Left lobe of liver (tissue), 2 donors: ENCODE measurements around the gene C19orf85. TPM values are rescaled to one million over a fixed set of nuclear protein-coding genes. Genes with fewer than 3 reads are reported as not detected.
"Not testable (repeated sequence)": the region's sequence is repeated elsewhere in the genome, so short reads cannot be mapped to it uniquely, and the experiment has no call there.

ENCODE experiments used
- ATAC-seq: fragments of 200-7000 bp; cut with Tn5 transposase; one replicate; pipeline ENCODE4 v1.9.1; 2020; ENCODE audit warnings: mild to moderate bottlenecking, moderate library complexity
- DNase-seq: peaks from one replicate; pipeline ENCODE4 v3.0.0-alpha.2; 2020; ENCODE audit warnings: low spot score
- total RNA-seq: library from RNA; stranded (reverse); gene quantifications from one replicate; pipeline ENCODE4 v1.2.1, GENCODE V29; 2021
- donor health status: DM: no; HTN: no; CAD: no; lungs with moderate emphysema.
- donor health status: DM: no; HTN: yes; CAD: no.

C19orf85 gene
- total RNA-seq, 1 donor from 2014 or later, result not detected

DNA sequence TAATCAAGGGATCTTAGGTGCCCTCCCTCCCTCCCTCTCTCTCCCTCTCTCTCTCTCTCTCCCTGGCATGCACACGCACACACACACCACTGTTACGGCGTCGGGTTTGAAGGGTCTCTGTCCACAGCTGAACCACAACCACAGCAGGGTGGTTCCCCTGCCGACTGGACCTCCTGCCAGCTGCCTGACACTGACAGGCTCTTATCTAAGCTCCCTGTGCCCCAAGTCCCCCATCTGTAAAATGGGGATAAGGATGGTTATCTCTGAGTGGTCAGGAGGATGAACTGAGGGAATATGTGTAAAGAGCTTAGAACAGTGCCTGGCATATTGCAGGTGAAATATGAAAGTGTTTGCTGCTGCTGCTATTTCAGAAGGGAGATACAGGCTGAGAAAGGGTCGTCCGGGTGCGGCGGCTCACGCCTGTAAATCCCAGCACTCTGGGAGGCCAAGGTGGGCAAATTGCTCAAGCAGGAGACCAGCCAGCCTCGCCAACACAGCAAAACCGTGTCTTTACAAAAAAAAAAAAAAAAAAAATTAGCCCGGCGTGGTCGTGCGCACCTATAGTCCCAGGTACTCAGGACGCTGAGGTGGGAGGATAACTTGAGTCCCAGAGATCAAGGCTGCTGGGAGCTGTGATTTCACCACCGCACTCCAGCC lies 20.6 kb downstream of the C19orf85 start:
- DNase-seq, result no peak
- ATAC-seq, result no peak

DNA sequence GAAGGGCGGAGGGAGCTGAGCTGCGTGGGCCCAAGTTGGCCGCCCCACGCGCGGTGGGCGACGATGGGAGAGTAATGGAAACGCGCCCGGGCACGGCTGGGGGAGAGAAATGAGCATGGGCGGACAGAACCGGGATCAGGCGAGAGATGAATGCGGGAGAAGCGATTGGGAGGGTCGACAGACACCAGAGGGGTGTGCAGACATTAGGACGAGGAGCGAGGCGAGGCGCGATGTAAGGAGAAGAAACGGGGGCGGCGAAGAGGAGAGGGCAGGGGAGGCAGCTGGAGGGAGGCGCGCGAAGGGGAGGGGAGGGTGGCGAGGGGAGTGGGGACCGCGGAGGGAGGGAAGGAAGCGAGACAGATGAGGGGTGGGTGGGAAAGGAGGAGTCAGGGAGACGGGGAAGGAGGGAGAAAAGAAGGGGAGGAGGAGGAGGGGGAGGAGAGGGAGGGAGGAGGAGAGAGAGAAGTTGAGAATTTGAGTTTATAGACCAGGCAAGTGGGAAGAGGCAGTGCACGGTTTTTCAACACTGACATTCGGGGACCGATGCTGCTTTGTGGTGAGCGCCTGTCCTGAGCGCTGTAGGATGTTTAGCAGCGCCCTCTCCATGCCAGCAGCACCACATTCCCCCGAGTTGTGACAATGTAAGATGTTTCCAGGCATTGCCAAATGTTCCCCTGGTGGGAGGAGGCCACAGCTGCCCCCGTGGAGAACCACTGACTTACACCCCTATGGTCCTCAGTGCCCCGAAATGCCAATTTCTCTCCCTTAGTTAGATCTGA lies 21.3 kb downstream of the C19orf85 start, which contains the start of gene SHISA7:
Gene SHISA7 (minus strand): TSS at position 256 of the 779 bp plus-strand sequence. CDS start 437 bp downstream, outside the sequence.
- DNase-seq, result no peak
- no peak for ATAC-seq

DNA sequence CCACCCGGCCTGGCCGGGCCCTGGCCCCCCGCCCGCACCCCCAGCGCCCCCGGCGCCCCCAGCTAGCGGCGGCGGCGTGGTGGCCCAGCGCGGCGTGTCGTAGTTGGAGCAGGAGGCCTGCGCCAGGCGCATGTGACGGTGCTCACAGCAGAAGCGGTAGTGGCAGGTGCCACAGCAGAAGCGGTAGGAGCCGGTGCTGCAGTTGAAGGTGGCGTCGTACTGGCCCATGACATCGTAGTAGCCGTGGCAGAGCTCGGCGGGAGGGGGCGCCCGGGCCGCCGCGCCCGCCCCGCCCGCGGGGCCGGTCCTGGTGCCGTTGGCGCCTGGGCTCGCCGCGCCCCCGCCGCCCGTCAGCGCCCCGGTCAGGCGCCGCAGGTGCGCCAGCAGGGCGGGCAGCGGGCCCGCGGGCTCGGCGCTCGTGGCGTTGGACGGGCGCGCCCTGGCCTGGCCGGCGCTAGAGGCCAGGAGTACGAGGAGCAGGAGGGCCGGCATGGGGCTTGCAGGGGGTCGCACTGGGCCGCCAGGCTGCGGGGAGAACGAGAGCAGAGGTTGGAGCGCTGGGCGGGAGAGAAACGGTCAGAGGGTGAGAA lies 22.1 kb downstream of the C19orf85 start:
- no peak for DNase-seq
- peak; percentile 17 for ATAC-seq

DNA sequence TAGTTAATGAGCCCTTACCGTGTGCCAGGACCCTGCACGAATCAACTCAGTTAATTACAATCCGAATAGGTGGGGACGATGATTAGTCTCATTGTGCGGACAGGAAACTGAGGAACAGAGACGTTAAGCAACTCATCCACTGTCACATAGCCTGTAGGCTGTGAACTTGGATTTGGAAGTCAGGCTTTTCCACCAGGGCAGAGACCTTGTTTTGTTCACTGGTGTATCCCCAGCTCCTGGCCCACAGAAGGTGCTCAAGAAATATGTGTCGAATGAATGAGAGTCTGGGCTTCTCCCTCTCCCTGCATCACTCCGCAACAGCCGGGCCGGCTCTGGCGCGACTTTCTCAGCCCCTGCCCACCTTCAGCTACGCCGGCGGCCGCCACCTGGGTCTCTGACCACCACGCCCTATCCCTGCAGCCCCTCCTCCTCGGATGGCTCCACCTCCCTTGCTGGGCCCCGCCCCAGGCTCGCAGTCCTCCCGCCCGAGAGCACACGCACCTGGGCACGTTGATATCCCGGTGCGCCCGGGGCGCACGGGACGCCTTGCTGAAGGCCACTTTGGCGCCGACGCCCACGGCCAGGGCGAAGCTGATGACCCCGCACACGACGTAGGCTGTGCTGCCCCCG lies 22.7 kb downstream of the C19orf85 start:
- no peak for DNase-seq
- ATAC-seq, result no peak

DNA sequence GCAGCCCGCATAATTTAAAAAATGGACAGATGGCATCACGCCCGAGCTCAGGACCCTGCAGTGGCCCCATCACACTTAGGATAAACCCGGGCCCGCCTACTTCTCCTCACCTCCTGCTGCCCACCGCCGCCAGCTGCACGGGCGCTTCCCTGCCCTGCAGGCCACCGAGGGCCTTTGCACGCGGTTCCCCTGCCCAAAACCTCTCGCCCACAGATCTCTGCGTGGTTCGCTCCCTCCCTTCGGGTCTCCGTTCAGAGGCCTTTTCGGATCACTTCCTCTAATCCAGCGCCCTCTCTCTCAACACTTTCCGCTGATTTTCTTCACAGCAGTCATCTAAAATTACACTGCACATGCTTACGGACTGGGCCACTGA lies 23.2 kb downstream of the C19orf85 start:
- ATAC-seq (no peak), DNase-seq (no peak)

DNA sequence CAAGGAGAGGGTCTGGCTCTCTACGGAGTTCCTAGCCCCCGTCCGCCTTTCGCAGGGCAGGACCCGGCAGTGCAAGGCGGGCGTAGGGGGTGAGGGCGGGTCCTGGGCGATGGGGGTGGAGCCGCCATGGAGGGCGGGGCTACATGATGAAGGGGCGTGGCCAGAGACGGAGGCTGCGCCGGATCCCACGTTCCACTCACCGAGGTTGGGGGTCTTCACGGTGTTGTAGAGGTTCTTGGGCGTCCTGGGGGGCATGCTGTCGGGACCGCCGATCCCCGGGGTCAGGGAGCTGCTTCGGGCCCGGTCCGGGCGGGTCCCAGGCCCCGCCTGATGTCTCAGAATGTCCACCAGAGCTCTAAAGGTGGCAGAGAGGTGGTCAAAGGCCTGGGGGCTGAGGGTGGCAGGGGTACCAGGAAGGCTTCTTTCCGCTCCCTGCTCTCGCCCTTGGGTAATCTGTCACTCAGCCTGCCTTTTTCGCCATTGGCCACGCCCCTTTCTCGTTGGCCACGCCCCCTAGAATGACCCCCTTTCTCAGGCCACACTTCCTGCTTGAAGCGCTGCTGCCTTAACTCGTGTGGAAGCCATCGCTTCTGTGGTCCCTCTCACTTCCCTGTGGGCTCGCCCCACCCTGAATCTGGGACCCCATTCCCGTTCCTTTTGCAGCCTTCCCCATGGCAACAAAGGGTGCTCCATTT lies 24.0 kb downstream of the C19orf85 start:
- DNase-seq (no peak), ATAC-seq (no peak)

DNA sequence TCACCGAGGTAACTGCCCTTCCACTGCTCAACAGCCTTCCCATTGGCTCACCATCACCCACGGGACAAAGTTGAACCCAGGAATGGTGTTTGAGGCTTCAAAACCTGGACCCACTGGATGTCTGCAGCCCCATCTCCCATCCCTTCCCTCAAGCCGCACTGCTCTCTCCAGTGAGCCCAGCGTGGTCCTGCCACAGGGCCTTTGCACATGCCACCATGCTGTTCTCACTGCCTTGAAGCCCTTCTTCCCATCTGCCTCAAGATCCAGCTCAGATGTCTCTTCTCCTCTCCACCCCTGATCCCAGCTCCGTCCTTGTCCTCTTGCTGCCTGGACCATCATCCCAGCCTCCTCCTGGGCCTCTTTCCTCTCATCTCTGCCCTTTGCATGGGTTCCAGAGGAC lies 25.5 kb downstream of the C19orf85 start:
- no peak for ATAC-seq
- DNase-seq, result no peak

DNA sequence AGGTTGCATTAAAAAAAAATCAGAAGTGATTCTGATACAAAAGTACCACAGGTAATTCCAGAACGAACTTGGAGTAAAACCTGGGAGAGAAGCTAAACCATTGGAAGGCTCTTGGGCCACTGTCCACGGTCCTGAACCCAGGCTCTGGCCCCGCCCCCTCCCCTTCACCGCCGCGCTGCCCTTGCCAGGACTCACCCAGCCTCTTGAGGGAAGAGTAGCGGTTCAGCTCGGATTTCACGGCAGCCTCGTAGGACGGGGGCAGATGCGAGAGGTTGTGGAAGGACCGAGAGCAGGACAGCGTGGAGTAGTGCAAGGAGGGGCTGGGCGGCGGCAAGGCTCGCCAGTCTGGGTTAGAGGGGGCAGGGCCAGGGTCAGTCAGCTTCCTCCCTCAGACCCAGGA lies 27.1 kb downstream of the C19orf85 start:
- peak; percentile 90 for ATAC-seq
- DNase-seq, result peak; percentile 52

DNA sequence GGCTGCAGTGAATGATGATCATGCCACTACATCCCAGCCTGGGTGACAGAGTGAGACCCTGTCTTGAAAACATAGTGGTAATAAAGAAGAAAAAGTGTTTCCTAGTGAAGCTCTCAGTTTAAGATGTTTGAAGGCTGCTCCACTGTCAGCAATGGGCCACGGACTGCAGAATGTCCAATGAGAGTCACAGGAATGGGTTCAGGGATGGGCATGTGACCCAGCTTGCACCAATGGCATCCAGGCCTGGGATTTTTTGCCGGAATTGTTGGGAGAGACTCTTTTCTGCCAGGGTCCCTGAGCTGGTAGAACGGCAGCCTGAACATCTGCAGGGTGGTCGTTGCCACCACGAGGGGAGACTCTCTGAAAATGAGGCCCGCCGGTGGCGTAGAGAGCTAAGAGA lies 27.7 kb downstream of the C19orf85 start:
- ATAC-seq, result no peak

DNA sequence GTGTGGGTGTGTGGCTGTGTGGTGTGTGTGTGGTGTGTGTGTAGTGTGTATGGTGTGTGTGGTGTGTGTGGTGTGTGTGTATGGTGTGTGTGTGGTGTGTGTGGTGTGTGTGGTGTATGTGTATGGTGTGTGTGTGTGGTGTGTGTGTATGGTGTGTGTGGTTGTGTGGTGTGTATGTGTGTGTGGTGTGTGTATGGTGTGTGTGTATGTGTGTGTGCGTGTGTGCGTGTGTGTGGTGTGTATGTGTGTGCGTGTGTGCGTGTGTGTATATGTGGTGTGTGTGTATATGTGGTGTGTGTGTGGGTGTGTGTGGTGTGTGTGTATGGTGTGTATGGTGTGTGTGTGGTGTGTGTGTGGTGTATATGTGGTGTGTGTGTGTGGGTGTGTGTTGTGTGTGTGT lies 29.5 kb downstream of the C19orf85 start:
- DNase-seq, result no peak
- ATAC-seq, result no peak

More for the DNA sequence above, 27.7 kb downstream of the C19orf85 start:
- DNase-seq, result no peak

DNA sequence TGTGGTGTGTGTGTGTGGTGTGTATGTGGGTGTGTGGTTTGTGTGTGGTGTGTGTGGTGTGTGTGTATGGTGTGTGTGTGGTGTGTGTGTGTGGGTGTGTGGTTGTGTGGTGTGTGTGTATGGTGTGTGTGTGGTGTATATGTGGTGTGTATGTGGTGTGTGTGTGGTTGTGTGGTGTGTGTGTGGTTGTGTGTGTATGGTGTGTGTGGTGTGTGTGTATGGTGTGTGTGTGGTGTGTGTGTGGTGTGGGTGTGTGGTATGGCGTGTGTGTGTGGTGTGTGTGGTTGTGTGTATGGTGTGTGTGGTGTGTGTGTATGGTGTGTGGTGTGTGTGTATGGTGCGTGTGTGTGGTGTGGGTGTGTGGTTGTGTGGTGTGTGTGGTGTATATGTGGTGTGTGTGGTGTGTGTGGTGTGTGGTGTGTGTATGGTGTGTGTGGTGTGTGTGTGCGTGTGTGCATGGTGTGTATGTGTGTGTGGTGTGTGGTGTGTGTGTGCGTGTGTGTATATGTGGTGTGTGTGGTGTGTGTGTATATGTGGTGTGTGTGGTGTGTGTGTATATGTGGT lies 30.1 kb downstream of the C19orf85 start:
- no peak for DNase-seq
- no peak for ATAC-seq

DNA sequence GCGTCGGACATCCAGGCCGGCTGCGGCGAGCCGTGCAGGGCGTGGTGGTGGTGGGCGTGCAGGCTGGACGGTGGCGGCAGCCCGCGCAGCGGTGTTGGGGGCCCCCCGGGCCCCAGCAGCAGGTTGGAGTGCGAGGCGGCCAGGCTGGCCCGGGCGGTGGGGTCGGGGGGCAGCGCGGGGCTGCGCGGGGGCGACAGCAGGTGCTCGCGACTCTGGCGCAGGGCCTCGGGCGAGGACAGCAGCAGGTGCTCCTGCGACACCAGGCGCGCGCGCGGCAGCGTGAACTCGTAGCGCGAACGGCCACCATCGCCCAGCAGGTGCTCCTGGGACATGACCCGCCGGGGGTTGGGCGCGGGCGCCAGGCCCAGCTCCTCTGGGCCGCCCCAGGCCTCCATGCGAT lies 31.3 kb downstream of the C19orf85 start:
- DNase-seq (no peak), ATAC-seq (no peak)

DNA sequence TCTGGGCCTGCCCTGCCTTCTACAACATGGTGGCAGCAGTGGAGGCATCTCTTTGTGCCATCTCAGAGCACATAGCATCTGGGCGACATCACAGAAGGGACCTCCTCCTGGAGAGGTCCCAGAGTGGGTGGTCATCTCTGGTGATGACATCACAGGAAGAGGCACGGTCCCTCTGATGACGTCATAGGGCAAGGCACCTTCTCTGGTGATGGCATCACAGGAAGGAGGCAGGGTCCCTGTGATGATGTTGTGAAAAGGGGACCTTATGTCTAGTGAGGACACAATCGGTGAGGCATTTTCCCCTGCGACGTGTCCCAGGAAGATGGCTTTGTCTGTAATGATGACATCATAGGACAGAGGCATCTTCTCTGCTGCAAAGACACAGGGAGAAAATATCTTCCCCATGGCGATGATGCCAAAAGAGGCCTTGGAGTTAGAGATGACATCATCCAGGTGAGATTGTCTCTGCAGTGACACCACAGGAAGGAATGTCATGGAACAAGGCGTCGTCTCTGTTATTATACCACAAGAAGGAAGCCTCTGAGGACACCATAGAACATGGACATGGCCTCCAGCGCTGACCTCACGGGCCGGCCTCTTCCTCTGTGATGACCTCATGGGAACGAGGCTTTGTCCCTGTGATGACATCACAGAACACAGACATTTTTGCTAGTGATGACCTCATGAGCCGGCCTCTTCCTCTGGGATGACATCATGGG lies 32.2 kb downstream of the C19orf85 start:
- DNase-seq (no peak), ATAC-seq (no peak)

DNA sequence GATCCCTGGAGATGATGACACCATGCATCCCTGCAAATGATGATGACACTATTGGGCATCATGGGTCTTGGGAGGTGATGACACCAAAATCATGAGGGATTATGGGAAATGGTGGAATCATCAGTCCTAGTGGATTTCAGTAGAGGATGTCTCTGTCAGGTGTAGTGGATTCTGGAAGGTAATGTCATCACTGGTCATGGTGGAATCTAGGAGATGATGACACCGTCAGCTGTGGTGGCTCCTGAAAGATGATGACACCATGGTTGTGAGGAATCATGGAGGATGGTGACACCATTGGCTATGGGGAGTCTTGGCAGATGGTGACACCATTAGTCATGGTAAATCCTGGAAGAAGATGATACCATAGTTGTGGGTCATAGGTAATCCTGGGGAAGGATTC lies 33.4 kb downstream of the C19orf85 start:
- no peak for ATAC-seq
- DNase-seq, result no peak

DNA sequence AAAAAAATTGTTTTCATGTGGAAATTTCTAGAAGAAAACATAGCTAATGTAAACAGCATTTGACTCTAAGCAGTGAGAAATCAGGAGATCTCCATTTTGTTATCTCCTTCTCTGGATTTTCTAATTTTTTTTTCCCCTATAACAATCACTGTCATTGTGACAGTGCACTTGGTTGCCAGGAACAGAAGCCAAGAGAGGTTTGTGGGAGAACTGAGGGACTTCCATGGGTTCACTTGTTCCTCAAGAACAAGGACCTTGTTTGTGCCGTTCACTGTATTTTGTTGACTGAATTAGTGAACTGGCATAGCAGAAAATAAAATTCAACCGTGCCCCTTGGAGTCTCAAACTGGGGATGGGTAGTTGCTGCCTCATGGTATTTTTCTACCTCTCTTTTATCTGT lies 38.5 kb downstream of the C19orf85 start:
- DNase-seq (no peak), ATAC-seq (no peak)

DNA sequence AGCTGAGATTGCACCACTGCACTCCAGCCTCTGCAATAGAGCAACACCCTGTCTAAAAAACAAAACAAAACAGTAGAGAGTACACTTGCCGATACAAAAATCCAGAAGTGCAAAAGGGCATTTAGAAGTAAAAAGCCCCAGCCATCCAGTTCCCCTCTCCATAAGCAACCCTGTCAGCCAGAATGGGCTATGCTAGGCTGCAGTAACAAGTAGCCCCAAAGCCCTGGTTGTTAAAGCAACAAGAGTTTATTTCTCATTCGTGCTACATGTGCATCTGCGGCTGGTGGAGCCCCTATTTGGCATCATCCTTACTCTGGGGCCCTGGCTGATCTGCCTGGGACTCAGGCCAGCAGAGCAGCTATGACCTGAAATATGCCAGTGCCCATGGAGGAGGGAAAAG lies 40.0 kb downstream of the C19orf85 start:
- DNase-seq, result no peak
- ATAC-seq, result no peak

DNA sequence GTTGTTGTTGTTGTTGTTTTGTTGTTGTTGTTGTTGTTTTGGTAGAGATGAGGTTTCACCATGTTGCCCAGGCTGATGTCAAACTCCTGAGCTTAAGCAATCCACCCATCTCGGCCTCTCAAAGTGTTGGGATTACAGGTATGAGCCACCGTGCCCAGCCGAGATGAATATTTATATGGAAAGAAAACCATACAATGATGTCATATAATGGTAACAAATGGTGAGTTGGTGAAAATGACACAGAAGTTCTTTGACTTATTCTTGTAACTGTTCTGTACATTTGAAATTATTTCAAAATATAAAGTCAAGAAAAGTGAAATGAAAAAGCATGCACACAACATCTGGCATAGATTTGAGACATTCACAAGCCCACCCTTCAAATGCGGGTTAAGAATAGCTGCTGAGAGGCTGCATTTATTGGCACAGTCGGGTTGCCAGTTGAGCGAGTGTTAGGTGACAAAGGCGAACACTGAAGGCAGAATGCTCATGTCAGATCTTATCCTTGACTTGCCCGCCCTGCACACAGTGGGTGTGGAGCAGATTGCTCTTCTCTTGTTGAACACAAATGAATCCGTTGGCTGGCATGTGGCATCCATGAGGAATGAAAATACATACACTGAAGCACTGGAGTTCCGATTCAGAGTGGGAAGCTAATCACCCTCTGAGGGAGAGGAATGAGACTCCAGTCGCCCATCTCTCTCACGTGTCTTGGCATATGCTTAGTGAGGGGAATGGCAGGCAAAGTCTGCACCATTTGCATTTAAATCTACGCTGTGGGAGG lies 41.1 kb downstream of the C19orf85 start:
- DNase-seq (no peak), ATAC-seq (no peak)

DNA sequence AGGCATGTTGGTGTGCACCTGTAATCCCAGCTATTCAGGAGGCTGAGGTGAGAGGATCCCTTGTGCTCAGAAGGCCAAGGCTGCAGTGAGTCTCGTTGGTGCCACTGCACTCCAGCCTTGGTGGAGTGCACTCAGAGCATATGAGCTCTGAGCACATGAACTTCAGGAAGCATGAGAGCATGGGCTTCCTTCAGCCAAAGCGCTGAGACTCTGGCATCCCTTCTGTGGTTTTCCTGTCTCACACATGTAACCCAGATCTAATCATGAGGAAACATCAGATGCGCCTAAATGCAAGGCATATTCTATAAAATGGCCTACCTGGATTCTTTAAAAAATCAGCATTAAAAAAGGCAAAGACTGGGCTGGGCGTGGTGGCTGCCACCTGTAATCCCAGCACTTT lies 43.3 kb downstream of the C19orf85 start:
- not testable (repeated sequence) for DNase-seq, ATAC-seq

DNA sequence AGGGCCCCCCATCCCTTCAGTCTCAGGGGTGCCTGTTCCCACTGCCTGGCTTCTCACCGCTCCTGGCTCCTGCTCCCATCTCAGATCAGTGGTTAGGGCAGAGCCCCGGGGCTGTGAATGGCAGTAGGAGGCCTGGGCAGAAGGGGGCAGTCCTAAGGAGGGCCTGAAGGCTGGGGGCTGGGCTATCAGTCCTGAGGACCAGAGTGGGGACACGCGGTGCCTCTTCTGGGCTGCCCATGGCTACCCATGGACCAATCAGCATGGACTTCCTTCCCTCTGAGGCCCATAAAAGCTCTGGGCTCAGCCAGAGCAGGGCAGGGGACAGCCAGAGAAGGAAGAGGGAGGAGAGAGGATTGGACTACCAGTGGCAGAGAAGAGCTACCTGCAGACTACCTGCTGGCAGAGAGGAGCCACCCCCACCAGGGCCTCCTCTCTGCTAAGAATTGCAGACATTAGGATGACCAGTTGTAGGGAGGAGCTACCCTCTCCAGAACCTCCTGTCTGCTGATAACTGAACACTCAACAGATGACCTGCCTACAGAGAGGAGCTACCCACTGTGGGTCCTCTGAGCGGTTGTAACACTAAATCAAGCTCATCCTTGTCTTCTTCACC lies 44.8 kb downstream of the C19orf85 start:
- ATAC-seq, result no peak
- DNase-seq, result no peak
